HFF-Myc (cell line): ENCODE results near the gene AGPAT4.

Source experiments
- DNase-seq: peaks from one replicate; pipeline ENCODE4 v3.0.0-alpha.2; 2011; ENCODE audit warnings: low read depth; ENCODE audit errors: extremely low read depth
- H3K4me3 ChIP-seq: replicated peaks from 2 replicates; pipeline ENCODE4 v1.5.1; 2011; ENCODE audit warnings: low read depth, mild to moderate bottlenecking, control low read depth, low read length
- CTCF ChIP-seq: IDR thresholded peaks from 2 replicates; pipeline ENCODE4 v1.5.1; 2012; ENCODE audit warnings: mild to moderate bottlenecking, low read depth, low read length, control low read depth; ENCODE audit errors: missing control alignments

AGPAT4 gene

GRCh38 chr6:161237176-161237575 lies 36.7 kb downstream of the AGPAT4 start:
- DNase-seq: no peak
- no peak for TF ChIP-seq CTCF
- no peak overlapping the region for H3K4me3 ChIP-seq

- DNase-seq: no peak
- no peak overlapping the region for H3K4me3 ChIP-seq
- TF ChIP-seq CTCF: no peak
Observed at GRCh38 chr6:161235776-161236633, 37.9 kb downstream of the AGPAT4 start.

GRCh38 chr6:161233986-161234661 lies 39.7 kb downstream of the AGPAT4 start:
- TF ChIP-seq CTCF: no peak
- peak; percentile 75 for DNase-seq
- no peak overlapping the region for H3K4me3 ChIP-seq

GRCh38 chr6:161232467-161232866 lies 41.4 kb downstream of the AGPAT4 start:
- no peak for TF ChIP-seq CTCF
- DNase-seq: no peak
- H3K4me3 ChIP-seq: no peak overlapping the region

- DNase-seq: no peak
- no peak for TF ChIP-seq CTCF
- H3K4me3 ChIP-seq: no peak overlapping the region
Observed at GRCh38 chr6:161232010-161232409, 41.9 kb downstream of the AGPAT4 start.

- no peak overlapping the region for H3K4me3 ChIP-seq
- no peak for DNase-seq
- no peak for TF ChIP-seq CTCF
Observed at GRCh38 chr6:161230339-161230738, 43.5 kb downstream of the AGPAT4 start.
